Activated T-helper 1 cell treated with Interleukin-2 at 50 U/mL for 16 hours (primary cell): ENCODE data around the gene CREG2.

Source experiments
- DNase-seq: peaks from one replicate; pipeline ENCODE4 v3.0.0-alpha.2; 2020; ENCODE audit warnings: low read depth

The CREG2 gene

GRCh38 chr2:101409699-101410098 is 22.4 kb upstream of the CREG2 start:
- no peak for DNase-seq

- DNase-seq, result no peak
Measured at GRCh38 chr2:101408925-101409324, 21.6 kb upstream of the CREG2 start.

- no peak for DNase-seq
Measured at GRCh38 chr2:101405351-101405899, 18.1 kb upstream of the CREG2 start.

GRCh38 chr2:101403745-101404144 is 16.4 kb upstream of the CREG2 start:
- DNase-seq, result no peak

GRCh38 chr2:101402630-101403029 is 15.3 kb upstream of the CREG2 start:
- no peak for DNase-seq

GRCh38 chr2:101401906-101402305 is 14.6 kb upstream of the CREG2 start:
- DNase-seq, result no peak

GRCh38 chr2:101401326-101401665 is 14.0 kb upstream of the CREG2 start:
- DNase-seq, result no peak

- DNase-seq, result no peak
Measured at GRCh38 chr2:101400506-101401325, 13.4 kb upstream of the CREG2 start.

- DNase-seq, result no peak
Measured at GRCh38 chr2:101400048-101400447, 12.7 kb upstream of the CREG2 start.

- no peak for DNase-seq
Measured at GRCh38 chr2:101399021-101399799, 11.9 kb upstream of the CREG2 start.

GRCh38 chr2:101398116-101398821 is 11.0 kb upstream of the CREG2 start:
- DNase-seq, result no peak

GRCh38 chr2:101396316-101396717 is 9.0 kb upstream of the CREG2 start:
- DNase-seq, result no peak

- no peak for DNase-seq
Measured at GRCh38 chr2:101395545-101396315, 8.4 kb upstream of the CREG2 start.

- DNase-seq, result no peak
Measured at GRCh38 chr2:101388232-101388631, 929 bp upstream of the CREG2 start.

- no peak for DNase-seq
Measured at GRCh38 chr2:101386599-101387150, 628 bp downstream of the CREG2 start.

- DNase-seq, result no peak
Measured at GRCh38 chr2:101383016-101383541, 4.2 kb downstream of the CREG2 start.

GRCh38 chr2:101382442-101382841 is 4.9 kb downstream of the CREG2 start:
- no peak for DNase-seq

- no peak for DNase-seq
Measured at GRCh38 chr2:101380376-101380775, 6.9 kb downstream of the CREG2 start.

GRCh38 chr2:101379091-101379490 is 8.2 kb downstream of the CREG2 start:
- DNase-seq, result no peak

GRCh38 chr2:101375653-101376052 is 11.7 kb downstream of the CREG2 start:
- DNase-seq, result no peak
